HG02973 (cell line): ENCODE data around the gene YBX1.
"Not testable (repeated sequence)": the region's sequence is repeated elsewhere in the genome, so short reads cannot be mapped to it uniquely, and the experiment has no call there.

ENCODE experiments used
- ATAC-seq: cut with Tn5 transposase; IDR thresholded peaks from one replicate; pipeline ENCODE4 v1.9.1; 2021; ENCODE audit warnings: moderate library complexity; ENCODE audit not compliant: unreplicated experiment

The YBX1 gene

DNA sequence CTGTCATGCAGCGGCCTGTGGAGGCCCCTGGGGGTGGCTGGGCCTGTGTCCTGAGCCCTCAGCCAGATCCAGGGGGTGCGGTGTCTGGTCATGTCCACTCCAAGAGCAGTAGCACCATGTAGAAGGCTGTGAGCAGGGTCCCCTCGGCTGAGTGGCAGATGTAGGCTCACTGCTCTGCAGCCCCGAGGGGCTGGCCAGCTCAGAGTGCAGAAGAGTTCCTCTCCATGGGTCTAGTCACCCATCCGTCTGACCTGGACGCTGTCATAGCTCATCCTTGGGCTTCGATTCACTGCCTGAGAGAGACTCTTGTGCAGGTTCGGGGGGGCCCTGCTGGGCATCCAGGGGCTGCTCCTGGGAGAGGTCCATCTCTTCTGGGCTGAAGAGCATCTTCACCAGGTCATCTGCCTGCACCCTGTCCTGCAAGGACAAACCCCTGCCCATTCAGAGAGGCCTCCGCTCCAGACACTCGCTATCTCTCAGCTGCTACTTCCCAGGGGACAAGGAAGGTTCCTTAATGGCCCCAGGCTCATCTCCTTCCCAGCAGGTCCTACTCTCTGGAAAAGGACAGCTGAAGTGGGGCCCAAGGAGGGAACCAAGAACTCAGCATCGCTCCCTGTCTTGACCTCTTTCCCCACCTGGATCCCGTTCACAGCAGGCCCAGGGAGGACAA lies 64.4 kb downstream of the YBX1 start:
- ATAC-seq = no peak

DNA sequence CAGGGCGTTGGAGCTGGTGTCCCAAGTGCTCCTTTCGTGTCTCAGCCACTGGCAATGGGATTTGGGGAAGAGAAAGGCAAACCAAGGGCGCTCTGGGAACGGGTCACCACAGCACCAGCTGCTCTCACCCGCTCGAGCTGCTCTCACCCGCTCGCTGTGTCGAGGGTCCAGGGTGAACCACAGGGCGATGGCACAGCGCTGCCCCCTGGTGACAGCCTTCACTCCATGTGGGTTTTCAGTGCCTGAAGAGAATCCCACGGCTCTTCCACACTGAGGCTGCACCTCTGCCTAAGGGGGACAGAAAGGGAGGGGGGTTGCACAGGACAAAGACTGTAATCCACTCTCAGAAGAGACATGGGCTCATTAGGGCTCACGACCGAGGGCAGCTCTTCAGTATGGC lies 64.9 kb downstream of the YBX1 start:
- ATAC-seq = no peak

DNA sequence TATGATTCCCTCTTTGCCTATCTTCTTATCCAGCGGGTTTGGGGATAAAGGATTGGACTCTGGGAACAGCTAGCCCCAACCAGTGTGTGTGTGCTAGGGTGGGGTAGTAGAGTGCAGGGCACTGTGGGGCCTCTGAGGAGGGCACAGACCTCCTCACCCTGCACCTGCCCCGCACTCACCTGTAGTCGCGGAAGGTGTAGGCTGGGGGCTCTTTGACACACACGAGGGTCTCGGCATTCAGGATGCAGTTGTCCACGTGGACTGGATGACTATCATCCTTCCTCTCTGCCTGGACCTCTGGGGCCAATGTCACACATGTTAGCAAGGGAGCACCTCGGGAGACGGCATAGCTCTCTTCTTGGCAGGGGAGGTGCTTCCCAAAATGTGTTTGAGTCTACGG lies 65.8 kb downstream of the YBX1 start:
- no peak for ATAC-seq

DNA sequence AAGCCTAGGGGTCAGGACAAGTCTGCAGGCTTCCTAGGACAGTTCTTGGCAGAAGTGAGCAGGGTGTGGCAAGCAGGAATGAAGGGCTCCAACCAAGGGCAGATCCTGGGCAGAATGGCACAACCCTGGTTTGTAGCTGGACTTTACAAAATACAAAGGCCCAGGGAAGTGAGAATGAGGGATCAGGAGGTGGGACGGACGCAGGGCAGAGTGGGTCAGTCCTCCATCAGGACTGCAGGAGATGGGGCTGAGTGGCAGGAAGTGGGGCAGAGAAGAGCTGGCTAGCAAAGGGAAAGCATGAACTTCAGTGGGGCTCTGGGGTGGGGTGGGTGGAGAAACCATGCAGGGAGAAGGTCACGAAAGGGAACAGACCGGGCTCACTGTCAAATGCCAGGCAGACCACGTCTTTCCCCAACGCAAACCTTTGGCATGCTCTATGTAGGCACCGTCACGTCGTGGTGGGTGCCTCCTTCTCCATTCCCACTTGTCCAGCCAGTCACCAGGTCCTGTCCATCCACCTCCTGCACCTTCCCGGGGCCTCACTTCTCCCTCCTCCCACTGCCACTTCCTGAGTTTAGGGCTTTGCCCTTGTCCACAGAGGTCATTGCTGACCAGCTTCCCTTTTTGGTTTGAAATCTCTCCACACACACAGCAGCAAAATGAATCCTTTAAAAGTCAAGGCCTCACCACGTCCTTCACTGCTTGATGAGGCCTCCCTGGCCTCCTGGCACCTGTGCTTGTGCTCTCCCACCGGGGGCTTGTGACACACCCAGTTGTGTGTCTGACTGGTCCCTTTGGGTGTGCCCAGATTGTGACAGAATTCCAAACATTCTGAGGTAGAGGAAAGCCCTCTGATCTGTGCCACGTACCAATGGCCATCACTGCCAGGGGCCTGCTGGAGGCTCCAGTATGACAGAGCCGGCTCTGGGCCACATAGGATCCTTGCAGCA lies 66.5 kb downstream of the YBX1 start:
- no peak for ATAC-seq

DNA sequence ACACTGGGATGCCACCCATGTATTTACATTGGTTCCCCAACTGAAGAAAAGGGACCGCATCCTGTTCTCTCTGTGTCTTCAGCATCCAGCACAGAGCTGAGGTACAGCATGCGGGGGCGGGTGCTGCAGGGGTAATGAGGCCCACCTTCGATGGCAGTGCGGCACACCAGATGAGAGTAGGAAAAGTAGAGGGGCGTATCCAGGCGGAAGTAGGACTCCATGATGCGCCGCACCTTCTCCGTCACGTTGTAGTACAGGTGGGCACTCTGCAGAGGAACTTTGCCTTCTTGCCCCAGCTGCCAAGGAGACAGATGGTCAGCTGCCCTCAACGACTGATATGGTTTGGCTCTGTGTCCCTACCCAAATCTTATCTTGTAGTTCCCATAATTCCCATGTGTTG lies 67.8 kb downstream of the YBX1 start:
- no peak for ATAC-seq

DNA sequence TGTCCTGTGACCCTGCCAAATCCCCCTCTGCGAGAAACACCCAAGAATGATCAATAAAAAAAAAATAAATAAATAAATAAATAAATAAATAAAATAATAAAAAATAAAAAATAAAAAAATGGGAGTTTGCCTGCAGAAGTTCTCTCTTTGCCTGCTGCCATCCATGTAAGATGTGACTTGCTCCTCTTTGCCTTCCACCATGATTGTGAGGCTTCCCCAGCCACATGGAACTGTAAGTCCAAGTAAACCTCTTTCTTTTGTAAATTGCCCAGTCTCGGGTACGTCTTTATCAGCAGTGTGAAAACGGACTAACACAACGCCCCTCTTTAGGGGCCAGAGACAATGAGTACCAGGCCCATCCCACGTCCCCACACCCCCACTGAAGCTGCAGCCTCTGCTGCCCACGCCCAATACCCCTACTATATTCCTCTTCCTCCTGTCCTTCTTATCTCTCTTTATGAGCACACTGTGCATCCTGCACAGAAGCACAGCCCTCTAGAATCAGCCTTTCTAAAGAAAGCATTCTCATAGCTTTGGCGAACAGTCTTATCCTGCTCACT lies 69.4 kb downstream of the YBX1 start:
- not testable (repeated sequence) for ATAC-seq

DNA sequence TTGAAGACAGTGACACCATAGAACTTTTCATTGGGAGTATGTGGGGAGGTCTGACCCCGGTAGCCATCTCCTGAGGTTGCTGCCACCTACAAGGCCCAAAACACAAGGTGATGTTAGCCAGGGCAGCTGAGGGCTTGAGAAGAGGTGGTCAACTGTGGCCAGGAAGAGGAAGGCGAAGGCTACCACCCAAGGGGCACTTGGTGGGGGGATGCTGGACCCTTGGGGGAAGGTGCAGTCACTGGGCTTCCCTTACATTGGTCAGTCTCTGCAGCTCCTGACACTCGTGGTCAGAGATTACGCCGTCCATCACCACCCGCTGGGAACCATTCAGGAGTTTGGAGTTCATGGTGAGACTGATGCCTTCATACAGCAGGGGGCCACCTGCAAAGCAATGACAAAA lies 70.1 kb downstream of the YBX1 start:
- ATAC-seq = no peak

DNA sequence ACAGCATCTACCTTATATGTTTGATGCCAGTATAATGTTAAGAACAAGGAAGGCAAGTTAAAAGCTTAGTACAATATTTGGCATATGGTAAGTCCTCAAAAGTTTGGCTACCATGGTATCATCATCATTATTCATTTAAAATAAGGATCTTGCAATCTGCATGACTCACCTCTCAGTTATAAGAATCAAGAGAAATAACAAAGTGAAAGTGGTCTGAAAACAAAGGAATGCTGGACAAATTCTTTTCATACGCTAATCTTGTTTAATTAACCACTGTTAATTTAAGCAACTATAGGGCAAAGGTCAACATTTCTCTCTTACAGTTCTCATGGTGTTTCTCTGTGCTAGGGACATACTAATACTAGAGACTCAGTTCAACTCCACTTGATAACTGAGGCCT lies 70.9 kb downstream of the YBX1 start:
- ATAC-seq = no peak
